ENCODE measurements around the gene GHSR.
A peak's percentile ranks its signal among the peaks of the same experiment; 100 is the strongest.

Gene GHSR, protein sequence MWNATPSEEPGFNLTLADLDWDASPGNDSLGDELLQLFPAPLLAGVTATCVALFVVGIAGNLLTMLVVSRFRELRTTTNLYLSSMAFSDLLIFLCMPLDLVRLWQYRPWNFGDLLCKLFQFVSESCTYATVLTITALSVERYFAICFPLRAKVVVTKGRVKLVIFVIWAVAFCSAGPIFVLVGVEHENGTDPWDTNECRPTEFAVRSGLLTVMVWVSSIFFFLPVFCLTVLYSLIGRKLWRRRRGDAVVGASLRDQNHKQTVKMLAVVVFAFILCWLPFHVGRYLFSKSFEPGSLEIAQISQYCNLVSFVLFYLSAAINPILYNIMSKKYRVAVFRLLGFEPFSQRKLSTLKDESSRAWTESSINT

GRCh38 chr3:172447611-172448579 is at the start of gene GHSR:
TSS of gene GHSR (minus strand) at chr3:172448456. CDS start at chr3:172448413, 43 bp downstream.
- peak; percentile 10 for DNase-seq (ENCODE audit: low spot score)

DNA sequence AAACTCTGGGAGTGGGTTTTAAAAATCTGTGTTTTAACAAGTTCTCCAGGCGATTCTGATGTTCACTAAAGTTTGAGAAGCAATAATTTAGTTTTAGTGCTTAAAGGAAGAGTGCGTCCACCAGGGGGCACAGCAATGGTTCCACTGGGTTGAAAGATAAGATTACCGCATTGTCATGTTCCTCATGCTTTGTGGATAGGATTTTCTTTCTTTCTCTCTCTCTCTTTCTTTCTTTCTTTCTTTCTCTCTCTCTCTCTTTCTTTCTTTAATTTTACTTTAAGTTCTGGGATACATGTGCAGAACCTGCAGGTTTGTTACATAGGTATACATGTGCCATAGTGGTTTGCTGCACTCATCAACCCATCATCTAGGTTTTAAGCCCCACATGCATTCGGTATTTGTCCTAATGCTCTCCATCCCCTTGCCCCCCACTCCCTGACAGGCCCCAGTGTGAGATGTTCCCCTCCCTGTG is 42.0 kb upstream of the GHSR start:
- peak; percentile 74 for DNase-seq (ENCODE audit: low spot score)

DNA sequence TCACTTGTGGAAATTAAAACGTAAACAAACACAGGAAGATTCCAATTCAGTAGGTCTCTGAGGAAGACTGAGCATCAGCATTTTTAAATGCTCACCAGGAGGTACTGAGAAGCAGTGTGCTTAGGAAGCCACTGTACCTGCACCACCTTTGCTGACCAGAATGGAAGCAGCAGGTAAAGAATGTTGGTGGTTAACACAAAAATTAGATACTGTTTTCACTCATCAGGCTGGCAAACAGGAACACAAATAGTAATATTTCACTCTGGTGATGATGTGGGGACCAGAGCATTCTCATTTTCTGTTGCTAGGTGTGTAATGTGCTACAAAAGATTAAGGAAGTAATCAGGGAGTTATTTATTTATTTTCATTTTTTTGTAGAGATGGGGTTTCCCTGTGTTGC is 29.9 kb upstream of the GHSR start:
- DNase-seq (ENCODE audit: low spot score) = no peak

DNA sequence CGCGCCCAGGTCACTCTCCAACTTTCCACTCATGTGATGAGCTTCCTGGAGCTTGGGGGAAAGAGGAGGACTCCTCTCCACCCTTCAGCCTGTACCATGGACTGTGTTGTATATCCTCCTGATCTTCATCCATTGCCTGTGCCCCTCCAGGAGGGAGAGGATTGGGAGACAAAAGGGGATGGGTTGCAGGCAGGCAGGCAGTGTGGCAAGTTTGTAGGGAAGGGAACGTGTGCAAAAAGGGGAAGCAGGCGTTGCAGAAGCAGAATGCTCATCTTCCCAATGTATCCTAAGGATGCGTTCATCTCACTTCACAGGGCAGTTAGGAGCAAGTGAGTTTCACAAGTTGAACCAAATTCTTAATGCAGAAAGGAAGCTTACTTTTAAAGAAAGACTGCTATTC is 28.1 kb upstream of the GHSR start:
- peak; percentile 13 for DNase-seq (ENCODE audit: low spot score)

DNA sequence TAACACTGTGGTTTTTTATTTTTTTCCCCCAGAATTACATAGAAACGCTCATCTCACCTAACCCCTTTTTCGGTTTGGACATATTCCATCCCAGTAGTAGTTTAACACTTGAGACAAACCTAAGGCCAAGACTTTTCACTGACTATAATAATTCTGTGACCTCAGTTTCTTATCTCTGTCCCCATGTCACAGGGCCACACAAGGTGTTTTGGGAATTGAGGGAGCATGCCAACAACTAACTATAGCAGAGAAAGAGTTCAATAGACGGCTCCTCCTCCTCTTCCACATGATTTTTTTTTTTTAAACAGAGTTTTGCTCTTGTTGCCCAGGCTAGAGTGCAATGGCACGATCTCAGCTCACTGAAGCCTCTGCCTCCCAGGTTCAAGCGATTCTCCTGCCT is 27.4 kb upstream of the GHSR start:
- no peak for DNase-seq (ENCODE audit: low spot score)

GRCh38 chr3:172471903-172472302 is 23.6 kb upstream of the GHSR start:
- no peak for DNase-seq (ENCODE audit: low spot score)

DNA sequence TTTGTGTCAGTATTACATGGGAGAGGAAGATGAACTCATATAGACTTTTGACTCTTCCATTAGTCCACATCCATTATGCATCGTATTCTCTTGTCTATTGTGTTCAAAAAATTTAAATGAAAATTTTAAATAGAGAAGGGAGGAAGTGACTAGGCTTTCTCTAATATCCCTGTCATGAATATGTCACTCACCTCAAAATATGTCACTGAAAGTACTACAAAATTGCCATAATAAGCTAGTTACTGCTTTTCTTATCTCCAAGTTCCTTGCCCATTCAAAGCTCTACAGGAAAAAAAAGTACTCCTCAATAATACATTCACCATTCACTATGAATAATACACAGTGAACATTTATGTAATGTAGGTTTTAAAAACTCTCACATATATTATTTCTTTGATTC is 22.3 kb upstream of the GHSR start:
- DNase-seq (ENCODE audit: low spot score) = no peak

- DNase-seq (ENCODE audit: low spot score) = peak; percentile 45
Observed at GRCh38 chr3:172467170-172467824, 19.0 kb upstream of the GHSR start.

GRCh38 chr3:172466553-172467130 is 18.4 kb upstream of the GHSR start:
- DNase-seq (ENCODE audit: low spot score) = peak; percentile 4

DNA sequence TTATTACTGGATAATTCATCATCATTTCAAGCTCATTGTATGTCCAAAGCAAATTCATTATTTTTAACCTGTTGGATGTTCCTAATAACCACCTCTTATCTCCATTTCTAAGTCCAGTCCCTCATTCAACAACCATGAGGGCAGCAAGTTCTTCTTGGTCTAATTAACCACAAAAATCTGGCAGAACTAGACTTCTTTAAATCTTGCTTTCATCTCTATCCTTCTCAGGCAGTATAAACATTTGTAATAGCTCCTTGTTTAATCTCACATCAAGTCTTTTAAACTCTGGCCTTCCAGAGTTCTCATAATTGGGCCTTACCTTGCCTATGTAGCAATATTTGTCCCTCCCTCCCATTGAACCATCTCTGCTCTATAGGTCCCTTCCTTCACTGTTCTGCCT is 17.0 kb upstream of the GHSR start:
- DNase-seq (ENCODE audit: low spot score) = no peak

GRCh38 chr3:172464306-172464705 is 16.1 kb upstream of the GHSR start:
- no peak for DNase-seq (ENCODE audit: low spot score)

- peak; percentile 43 for DNase-seq (ENCODE audit: low spot score)
Observed at GRCh38 chr3:172461530-172462138, 13.4 kb upstream of the GHSR start.

GRCh38 chr3:172456404-172456803 is 8.1 kb upstream of the GHSR start:
- no peak for DNase-seq (ENCODE audit: low spot score)

DNA sequence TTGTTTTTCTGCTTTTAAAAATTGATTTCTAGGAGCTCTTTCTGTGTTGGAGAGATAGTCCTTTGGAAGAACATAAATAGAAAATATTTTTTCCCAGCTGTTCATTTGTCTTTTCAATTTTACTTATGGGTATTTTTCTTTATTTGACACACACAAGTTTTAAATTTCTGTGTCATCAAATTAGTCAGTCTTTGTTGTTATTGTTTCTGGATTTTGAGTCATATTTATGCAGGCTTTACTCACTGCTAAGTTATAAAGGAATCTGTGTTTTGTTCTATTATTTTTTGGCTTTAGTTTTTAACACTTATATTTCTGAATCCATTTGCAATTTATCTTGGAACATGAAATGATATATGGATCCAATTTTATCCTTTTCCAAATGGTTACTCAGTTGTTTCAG is 5.9 kb upstream of the GHSR start:
- no peak for DNase-seq (ENCODE audit: low spot score)

- DNase-seq (ENCODE audit: low spot score) = peak; percentile 65
Observed at GRCh38 chr3:172449466-172450149, 1.4 kb upstream of the GHSR start.

DNA sequence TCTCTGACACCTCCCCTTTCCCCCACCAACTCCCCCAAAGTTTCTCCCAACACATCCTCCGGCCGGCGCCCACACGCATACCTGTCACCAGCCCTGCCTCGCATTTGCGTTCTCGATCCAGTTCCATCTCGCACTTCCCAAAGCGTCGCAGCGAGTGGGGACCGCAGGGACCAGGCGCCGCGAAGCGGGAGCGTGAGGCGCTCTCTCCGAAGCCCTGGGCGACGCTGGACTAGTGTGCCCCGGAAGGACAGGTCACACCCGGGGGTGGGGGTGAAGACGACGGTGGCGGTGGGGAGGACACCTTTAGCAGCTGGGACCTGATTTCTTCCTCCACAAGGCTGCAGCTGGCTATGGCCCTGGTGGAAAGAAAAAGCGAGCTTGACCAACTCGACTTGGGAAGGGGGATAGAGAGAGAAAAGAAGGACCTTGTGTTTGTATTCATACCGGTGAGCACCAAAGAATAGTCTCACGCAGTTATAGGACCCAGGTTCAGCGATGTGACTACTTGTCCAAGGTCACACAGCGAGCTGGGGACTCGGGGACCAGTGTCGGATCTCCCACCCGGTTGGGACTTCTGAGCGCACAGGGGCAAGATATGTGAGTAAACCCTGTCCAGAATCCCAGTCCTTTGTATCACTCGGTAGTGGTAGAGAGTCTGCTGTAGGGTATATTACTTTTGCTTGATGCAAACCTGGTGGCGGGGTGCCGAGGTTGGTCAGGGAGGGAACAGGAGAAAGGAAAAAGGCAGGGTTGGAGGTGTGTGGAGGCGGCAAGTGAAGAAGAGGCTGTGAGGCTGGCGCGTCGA is 607 bp upstream of the GHSR start:
- DNase-seq (ENCODE audit: low spot score) = peak; percentile 7

DNA sequence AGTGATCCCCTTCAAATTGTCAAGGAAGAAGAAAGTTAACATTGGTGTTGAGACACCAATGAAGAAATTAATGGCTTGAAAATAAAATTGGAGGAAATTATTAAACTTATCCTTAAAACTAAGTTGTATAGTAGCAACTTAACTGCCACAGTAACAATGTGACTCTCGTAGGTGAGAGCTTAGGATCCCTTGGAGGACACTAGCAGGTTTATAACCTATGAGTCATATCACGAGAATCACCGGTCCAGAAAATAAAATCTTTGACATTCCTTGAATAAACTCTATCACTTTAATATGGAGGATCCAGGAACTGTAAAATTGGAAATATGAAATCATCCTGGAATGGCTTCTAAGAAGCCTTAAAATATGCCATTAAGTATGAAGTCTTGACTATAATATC is 2.1 kb downstream of the GHSR start:
- DNase-seq (ENCODE audit: low spot score) = no peak

GRCh38 chr3:172444821-172445220 is 3.4 kb downstream of the GHSR start:
- DNase-seq (ENCODE audit: low spot score) = no peak

GRCh38 chr3:172442606-172443005 is 5.7 kb downstream of the GHSR start:
- no peak for DNase-seq (ENCODE audit: low spot score)

DNA sequence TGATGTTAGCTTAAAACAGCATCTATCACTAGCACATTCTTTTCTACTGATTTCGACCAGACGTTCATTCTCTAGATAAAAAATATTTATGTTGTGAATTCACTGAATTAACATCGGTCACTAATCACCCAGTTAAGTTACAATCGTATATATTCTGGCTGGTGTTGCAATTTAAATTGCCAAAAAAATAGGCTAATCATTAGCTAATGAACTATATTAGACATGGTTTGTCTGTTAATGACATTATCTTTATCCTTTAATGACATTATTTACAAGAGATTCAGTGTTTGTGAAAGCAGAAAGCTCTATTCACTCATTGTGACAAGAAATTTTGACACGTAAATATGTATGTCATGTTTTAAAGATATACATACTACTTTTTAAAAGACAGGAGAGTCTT is 6.7 kb downstream of the GHSR start:
- no peak for DNase-seq (ENCODE audit: low spot score)

Measured in GM03348 (cell line).